T-helper 1 cell (primary cell): Measurements from ENCODE around the gene MGRN1.
"Not testable (repeated sequence)": the region's sequence is repeated elsewhere in the genome, so short reads cannot be mapped to it uniquely, and the experiment has no call there.

Experiments used
- DNase-seq, 5 donors: peaks; one replicate each; pipeline ENCODE4 v3.0.0-alpha.2; 2012 to 2020

Gene MGRN1

DNA sequence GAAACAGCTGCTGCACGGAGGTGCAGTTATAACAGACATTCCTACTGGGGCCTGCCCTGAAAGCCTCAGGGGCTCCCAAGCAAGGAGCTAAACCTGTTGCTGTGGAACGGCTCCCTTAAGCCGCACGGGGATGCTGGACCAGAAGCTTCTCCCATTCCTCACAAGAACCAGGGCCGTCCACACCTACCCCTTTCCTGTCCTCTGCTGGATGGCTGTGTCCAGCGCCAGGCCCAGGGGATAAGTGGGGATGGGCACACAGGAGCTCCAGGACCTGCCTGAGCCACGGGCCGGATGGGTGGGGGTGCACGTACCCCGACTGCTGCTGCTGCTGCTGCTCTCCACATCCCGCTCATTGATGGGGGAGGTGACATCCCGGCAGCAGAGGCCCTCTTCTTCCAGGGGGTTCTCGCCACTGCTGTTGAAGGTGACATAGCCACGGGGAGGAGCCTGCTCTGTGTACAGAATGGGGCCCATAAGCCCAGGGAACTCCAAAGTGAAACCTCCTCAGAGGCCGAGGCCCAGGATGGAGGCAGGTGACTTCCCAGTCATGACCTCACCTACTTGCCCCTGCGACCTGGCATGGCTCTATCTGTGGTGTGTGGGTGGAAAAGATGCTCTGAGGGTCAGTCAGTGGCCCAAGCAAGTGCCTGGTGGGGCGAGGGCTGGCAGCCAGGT is 77.3 kb downstream of the MGRN1 start:
- no peak for DNase-seq

DNA sequence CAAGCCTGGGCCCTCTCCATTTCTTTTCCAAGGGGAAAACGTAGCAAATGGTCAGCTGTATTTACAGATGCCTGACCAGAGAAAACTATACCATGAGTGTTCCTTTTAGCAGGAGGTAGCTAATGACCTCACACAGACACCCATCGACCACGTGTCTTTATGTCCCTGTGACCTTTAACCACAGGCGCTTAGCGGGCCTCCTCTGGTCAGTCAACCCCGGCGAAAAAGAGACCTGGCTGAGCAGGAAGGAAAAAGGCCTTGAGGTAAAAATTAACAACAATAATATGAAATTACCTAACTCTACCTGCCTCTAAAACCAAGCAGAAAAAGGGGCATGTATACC is 77.8 kb downstream of the MGRN1 start:
- DNase-seq, result no peak

DNA sequence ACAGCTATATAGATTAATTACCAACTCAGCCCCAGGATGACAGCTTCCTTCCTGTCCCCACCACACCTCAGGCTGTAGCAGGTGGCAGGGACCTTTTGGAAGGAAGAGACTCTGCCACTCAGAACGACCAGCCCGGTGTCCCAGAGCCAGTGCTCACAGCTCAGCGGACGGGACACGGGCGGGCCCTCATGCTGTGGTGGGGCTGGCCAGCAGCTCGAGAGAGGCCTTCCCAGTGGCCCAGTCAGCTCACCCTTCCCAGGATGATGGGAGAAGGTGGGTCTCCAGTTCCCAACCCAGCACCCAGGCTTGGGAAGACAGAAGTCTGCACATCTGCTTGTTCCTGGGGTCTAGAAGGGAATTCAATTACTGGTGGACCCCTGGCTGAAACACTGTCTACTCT is 79.3 kb downstream of the MGRN1 start:
- no peak for DNase-seq

DNA sequence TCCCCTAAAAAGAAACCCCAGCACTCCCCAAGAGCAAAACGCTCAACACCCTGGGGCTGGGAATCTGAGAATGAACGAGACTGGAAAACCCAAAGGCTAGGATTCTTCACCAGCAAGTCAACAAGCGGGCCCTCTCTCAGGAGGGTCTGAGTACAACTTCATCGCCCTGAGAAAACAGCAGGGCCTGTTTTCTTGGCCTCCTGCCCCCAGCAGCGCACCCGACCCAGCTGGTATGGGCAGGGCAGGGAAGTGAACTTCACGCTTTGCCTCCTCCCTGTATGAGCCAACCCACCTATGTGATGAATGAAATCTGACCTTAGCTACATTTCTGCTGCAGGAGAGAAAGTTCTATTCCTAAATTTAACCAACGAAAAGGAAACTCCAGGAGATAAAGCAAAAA is 79.9 kb downstream of the MGRN1 start:
- DNase-seq, result no peak

DNA sequence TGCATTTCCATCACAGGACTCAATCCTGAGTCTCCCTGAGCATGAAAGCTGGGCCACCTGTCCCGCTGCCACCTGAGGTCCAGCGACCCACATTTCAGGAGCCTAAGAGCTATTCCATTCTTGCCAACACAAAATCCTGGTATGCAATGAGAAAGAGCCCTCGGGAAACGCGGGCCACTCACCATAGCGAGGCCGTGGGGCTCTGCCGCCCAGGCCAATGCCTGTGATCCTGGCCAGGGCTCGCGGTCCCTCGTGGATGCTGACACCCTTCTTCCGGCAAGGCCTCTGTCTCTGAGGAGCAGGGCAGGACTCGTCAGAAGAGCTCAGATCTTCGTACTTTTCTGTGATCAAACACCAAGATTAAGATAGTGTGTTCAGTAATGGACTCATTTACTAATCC is 80.3 kb downstream of the MGRN1 start:
- no peak for DNase-seq

DNA sequence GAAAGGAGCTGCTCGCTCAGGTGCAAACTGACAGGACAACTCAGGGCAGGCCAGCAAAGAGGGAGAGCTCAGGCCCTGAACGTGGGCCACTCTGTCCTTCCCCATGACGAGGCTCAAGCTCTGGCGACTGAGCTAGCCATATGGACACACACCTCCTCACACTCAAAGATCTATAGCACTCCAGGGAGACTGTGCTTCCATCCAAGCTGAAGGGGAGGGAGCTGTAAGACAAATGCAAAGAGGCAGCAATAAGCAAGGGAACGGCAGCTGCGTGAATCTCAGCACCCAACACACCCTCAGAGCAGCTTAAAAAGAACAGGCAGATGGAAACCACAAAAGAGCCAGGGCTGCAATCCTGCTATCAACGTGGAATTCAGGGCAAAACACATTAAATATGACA is 82.2 kb downstream of the MGRN1 start:
- no peak for DNase-seq

DNA sequence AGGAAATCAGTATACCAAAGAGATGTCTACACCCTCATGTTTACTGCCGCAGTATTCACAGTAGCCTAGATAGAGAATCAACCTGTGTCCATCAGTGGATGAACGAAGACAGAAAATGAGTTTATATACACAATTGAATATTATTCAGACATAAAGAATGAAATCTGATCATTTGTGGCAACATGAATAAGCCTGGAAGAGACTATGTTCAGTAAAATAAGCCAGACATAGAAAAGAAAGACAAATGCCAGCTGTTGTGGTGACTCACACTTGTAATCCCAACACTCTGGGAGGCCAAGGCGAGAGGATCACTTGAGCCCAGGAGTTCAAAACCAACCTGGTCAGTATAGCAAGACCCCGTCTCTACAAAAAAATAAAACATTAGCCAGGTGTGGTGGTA is 84.9 kb downstream of the MGRN1 start:
- DNase-seq, result no peak

DNA sequence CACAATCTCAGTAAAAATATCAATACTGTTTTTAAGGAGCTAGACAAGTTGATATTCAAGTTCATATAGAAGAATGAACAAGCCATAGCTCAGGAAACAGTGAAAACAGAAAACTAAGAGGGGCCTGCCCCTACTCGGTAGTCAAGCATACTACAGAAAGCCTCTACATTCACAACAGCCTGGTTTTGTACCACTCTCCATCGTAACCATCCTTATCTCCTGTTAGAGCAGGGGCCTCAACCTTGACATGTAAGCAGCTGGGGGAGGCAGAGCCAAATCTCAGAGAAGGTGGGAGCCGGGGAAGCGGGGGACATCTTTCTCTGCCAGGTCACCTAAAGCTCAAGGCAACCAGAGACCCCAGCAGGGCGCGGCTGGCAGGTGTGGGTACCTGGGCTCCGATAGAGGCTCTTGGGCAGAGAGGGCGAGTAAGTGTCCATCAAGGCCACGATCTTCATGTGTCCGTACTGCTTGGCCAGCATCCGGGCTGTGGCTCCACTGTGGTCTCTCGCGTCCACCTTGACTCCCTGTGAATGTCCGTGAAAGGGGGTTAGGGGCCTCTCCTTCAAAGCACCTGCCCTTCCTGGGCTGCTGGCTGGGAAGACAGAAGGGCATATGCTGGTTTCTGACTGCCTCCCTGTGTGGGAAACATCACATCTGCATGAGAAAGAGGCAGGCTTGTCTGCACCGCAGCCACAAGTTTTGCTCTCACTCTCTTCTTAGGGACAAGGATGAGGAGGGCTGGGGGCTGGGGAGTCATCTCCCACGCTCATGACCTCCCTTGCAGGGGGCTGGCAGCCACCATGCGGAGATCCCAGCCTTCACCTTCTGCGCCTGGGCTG is 89.3 kb downstream of the MGRN1 start:
- DNase-seq, result no peak

DNA sequence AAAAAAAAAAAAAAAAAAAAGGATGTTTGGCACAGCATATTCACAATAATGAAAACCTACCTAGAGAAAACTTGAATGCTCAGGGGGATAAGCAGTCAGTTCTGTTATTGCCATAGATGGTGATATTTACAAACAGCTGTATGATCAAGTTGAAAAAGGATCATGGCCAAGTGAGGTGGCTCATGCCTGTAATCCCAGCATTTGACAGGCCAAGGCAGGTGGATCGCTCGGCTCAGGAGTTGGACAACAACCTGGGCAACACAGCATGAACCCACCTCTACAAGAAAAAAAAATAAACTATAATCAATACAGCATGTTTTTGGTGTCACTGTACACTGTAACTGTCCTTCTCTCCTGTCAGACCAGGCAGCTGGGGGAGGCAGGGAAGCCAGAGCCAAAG is 90.4 kb downstream of the MGRN1 start:
- DNase-seq, result no peak

DNA sequence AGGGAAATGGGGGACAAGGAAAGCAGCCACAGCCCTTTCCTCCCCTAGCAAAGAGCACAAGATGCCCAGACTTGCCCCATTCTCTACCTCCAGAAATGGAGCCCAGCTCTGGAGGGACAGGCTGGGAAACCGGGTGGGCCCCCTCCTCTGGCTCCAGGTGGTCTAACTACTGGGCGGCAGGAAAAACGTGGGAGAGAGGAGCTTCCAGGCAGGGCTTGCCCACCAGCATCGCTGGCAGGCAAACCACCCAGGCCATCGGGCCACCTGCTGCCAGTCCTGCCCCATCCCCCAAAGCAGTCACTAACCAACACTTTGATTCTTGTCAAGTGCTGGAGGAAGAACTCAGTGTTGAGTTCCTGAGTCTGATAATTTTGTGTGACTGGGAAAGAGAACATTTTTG is 93.8 kb downstream of the MGRN1 start:
- DNase-seq, result no peak

DNA sequence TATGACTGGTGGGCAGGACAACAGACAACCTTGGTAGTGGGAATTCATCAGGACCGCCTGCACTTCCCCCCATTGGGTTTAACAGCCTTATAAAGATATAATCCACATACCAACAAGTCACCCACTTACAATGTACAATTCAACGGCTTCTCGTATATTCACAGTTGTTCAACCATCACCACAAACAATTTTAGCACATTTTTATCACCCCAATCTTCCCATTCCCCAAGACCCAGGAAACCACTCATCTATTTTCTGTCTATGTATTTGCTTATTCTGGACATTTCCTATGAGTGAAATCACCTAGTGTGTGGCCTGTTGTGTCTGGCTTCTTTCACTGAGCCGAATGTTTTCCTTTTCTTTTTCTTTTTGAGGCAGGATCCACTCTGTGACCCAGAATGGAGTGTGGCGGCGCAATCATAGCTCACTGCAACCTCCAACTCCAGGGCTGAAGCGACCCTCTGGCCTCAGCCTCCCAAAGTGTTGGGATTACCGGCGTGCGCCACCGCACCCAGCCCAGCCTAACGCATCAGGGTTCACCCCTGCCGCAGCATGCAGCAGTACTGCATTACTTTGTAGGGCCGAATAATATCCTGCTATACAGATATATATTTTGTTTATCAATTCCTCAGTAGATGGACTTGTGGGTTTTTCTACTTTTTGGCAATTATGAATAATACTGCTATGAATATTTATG is 98.6 kb downstream of the MGRN1 start:
- DNase-seq, result no peak

DNA sequence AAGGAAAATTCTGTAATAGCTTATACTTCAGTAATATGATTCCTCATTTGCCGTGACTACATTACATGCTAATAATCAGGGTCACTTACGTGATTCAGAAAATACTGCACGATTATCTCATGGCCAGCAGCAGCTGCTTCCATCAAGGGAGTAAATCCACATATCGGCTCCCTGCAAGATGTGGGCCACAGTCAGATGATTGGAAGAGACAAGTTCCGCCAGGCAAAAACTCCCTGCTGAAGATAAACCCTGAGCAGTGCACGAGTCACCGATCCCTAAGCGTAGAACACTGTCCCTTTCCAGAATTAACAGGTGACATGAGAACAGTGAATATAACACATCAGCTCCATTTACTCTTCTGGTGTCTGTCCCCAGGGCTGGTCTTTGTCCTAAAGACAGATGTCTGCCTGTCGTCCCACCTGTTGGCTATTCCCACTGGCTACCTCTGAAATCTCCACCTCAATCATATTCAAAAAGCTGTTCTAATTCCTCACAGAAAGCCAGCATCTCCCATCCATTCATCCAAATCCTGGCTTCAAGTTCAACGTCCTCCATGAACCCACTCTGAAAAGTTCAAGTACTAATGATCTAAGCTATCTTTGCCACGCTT is 100.1 kb downstream of the MGRN1 start:
- no peak for DNase-seq

DNA sequence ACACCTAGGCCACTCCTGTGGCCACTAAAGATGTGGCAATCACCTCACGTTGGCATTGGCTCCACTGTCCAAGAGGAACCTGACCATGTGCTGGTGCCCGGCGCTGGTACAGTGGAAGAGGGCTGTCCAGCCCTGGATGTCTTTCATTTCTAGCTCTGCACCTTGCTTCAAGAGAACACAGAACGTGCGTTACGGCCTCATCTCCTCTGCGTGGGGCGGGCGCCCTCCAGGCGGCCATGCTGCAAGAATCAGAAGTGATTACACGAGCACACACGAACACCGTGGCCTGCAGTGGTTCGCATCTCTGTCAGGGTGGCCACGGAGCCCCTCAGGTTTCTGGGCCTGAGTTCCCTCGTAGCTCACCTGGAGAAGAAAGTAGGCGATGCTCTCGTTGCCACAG is 102.0 kb downstream of the MGRN1 start:
- DNase-seq, result no peak

DNA sequence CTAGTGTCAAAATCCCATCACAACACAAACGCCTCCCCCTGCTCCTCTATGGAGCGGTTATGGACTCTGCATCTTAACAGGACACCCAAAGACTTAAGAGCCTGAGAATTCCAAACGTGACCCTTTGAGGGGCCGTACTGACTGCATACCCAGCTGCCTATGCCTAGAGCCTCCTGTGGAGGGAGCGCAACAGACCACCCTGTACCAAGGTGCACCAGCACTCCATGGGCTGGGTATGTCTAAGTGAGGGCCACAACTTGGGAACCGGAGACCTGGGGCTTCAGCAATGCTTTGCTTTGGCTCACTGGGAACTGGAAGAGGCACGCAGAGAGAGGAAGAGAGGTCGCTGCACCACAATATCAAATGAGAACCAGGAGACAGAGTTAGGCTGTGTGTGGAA is 104.0 kb downstream of the MGRN1 start:
- DNase-seq, result no peak

DNA sequence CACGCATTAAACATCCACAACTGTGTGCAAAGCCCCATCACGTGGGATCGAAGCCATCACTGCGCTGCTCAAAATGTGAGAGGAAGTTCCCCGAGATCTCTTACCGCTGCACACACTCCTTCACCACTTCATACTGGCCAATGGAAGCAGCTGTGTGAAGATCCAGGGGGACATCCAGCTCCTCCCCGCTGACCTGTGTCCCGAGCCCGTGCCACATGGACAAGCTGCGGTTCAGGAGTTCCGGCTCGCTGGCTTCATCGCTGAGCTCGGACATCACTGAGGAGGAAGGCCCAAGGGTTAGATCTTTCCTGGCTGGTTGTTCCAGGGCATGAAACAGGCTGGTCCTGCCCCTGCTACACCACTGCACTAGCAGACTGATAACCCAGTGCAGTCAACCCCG is 105.2 kb downstream of the MGRN1 start:
- no peak for DNase-seq

DNA sequence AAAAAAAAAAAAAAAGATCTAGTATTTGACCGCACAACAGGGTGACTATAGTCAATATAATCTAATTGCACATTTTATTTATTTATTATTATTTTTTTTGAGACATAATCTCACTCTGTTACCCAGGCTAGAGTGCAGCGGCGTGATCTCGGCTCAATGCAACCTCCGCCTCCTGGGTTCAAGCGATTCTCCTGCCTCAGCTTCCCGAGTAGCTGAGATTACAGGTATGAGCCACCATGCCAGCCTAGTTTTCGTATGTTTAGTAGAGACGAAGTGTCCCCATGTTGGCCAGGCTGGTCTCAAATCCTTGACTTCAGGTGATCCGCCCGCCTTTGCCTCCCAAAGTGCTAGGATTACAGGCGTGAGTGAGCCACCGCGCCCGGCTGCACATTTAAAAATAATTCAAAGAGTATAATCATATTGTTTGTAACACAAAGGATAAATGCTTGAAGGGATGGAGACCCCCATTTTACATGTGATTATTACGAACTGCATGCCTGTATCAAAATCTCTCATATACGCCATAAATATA is 108.7 kb downstream of the MGRN1 start:
- no peak for DNase-seq

DNA sequence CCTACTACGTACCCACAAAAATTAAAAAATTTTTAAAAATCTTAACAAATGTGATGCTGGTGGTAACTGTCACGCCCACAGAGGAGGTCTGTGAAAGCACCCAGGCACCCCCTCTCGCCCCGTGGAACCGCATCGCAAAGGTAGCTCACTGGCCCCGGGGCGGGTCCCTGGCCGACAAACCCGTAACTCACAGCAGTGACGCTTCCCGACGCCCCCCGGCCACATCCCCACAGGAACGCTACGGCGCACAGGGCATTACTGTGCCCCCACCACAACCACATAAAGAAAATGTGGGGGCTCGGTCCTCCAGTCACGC is 109.1 kb downstream of the MGRN1 start:
- DNase-seq, result peak in 1 of 5 donors; percentile 9

DNA sequence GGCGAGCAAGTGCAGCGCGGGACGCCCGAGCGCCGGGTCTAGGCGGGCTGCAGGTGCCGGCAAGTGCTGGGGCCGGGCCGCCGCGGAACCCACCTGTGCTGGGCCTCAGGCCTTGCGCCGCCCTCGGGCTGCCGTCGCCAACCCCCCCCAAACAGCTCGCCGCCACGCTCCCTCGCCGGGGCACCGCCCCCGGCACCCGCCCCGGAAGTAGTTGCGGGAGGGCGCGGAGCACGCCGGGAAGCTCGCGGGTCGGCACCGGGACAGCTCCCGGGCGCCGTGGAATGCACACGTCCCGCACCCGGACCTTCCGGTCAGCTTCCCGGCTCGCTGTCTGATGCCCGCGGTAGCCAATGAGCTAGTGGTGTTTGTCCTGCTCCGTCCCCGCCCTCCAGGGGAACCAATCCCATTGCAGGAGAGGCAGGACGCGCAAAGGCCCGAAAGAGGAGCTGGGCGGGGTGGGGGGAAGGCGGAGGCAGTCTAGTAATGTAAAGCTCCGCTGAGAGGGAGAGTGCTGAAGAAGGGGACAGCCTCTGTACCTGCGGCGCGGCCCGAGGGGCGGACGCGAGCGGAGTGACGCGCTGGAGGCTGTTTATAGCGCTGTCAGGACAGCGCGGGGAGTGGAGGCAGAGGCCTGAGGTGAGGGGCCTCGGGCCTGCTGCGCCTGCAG is 109.6 kb downstream of the MGRN1 start, which contains the start of the genes ANKS3 and DNAAF8:
ANKS3 (minus strand) TSS at position 209 of the 667 bp plus-strand sequence. CDS start 4,122 bp downstream, outside the sequence.
DNAAF8 (plus strand) TSS at position 475 of the 667 bp plus-strand sequence. CDS start 1,978 bp downstream, outside the sequence.
- peak; percentile 69 to 80 (median 72) for DNase-seq

DNA sequence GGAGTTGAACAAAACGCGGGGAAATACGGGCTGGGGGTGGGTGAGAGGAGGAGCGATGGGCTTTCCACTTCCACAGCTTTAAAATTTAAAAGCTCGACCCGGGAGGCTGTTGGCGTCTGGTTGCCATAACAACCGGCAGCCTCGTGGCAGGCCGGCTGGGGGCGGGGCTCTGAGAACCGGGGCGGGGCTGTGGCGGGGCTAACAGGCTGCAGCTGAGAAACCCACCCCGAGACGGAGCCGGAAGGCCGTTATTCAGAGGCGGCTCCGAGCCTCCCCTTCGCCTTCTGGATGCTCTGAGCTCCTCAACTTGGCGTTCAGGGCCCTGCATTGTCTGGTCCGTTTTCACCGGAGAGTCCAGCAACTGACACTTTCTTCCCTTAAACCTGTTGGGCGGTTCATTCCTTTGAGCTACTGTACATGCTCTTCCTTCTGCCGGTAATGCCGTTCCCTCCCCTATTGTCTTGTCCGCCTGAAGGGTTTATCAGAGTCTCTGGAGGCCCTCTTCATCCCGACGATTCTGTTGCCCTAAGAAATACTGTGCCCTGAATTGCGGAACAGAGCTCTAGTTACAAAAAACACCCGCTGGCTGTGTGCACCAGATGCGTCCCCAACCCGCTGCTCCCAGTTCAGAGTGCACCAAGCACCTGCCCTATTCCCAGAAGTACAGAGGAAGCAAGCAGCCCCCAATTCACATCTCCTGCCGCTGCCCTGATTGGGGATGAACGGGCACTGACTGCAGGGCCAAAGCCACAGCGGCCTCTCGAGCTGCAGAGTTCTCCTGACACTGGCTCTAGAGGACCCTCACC is 110.3 kb downstream of the MGRN1 start:
- peak; percentile 86 to 94 (median 92) for DNase-seq

DNA sequence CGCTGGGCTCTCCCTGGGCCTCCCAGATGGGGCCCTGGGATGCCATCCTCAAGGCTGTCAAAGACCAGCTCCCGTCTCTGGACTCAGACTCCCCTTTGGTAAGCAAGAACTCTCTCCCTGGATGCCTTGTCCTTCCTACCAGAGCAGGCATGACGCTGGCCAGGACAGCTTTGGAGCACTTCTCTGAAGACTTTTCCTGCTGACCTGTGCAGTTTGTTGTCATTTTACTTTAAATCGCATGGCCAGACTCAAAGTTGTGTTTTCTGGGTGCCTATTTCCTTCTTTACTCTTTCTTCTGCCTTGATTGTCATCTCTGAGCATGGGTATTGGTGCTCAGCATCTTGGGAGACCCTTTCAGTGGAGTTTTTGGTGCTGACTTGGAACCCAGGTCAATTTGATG is 111.9 kb downstream of the MGRN1 start:
- no peak for DNase-seq

DNA sequence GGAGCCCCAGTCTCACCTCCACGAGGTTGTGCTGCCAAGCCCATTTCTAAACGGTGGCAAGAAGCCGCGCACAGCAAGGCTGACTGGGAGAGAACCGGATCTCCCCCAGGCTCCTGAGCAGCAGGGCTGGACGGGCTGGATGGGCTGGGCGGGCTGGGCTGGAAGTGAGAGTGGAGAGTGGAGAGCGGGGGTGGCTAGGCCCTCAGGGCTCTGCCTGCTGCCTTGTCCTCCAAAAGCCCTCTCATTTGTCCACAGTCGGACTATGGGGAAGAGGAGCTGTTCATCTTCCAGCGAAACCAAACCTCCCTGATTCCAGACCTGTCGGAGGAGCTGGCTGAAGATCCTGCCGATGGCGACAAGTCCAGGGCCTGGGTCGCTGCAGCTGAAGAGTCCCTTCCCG is 112.9 kb downstream of the MGRN1 start:
- DNase-seq, result no peak

DNA sequence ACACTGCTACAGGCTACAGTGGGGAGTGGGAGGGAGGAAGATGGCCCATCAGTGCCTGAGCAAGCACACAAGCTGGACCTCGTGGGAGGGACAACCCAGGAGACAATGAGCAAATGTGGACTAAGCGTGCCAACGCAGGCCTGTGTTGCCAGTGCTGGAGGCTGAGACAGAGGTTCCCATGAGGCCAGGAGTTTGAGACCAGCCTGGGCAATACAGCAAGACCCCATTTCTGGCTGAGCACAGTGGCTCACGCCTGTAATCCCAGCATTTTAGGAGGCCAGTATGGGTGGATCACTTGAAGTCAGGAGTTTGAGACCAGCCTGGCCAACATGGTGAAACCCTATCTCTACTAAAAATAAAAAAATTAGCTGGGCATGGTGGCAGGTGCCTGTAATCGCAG is 113.7 kb downstream of the MGRN1 start:
- DNase-seq, result not testable (repeated sequence)
